Jurkat, Clone E6-1 (cell line): ENCODE measurements around the gene TEF.
A peak's percentile ranks its signal among the peaks of the same experiment; 100 is the strongest.
"Not testable (repeated sequence)": the region's sequence is repeated elsewhere in the genome, so short reads cannot be mapped to it uniquely, and the experiment has no call there.

Experiments used
- DNase-seq: peaks from one replicate; pipeline ENCODE4 v3.0.0-alpha.2; 2011; ENCODE audit warnings: low read depth, low spot score
- H3K4me3 ChIP-seq: 2 replicates; pipeline ENCODE4 v1.5.1; 2011; ENCODE audit warnings: mild to moderate bottlenecking, low read length, control low read depth, moderate library complexity

Gene TEF

DNA sequence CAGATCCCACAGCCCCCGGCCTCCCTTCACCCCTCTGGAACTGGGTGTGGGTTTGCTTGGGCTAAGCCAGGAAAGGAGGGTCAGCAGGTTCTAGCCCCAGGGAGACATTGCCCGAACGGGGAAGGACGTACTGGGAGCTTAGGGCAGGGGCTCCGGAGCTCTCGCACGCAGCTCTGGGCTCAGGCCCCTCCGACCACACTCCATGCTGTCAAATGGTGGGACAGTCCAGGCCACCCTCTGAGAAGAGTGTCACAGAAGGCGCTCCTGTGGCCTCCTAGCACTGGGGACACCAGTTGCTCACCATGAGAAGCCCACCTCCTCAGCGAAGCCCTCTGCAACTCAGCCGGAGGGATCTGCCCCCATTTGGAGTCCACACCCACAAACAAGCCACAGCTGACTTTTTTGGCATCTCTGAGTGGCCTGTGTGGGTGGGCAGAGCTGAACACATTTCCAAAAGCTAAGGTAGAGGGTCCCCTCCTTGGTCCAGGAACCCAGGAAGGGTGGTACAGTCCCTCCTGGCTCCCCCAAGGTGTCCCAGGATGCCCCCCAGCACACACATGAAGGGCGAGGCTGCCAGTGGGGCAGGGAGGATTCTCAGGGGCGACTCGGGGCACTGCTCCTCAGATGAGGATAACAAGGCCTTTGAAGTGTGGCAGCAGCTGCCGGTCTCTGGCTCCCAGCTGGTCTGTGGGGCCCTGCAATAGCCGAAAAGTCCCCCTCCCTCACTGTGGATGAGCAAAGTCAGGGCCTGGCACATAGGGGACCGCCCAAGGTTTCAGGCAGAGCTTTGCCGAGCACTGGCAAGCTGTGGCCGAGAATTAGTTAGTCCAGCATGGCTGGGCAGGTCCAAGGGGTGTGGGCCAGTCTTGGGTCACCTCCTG, 13.0 kb upstream of the TEF start:
- no peak for DNase-seq

DNA sequence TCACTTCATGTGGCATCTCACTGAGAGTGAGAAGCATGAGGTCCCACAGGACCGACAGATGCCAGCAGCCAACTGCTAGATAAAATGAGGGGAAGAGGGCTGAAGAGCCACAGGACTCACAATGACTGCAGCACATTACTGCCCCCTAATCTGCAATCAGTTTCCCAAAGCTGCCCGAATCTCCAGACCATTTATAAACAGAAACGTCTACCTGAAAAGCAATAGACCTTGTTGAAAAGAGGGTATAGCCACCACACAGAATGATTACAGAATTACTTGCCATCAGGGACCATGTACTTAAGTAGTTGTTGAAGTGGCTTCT, 12.4 kb upstream of the TEF start:
- no peak overlapping the region for H3K4me3 ChIP-seq
- no peak for DNase-seq

More for the DNA sequence above, 13.0 kb upstream of the TEF start:
- no peak overlapping the region for H3K4me3 ChIP-seq

DNA sequence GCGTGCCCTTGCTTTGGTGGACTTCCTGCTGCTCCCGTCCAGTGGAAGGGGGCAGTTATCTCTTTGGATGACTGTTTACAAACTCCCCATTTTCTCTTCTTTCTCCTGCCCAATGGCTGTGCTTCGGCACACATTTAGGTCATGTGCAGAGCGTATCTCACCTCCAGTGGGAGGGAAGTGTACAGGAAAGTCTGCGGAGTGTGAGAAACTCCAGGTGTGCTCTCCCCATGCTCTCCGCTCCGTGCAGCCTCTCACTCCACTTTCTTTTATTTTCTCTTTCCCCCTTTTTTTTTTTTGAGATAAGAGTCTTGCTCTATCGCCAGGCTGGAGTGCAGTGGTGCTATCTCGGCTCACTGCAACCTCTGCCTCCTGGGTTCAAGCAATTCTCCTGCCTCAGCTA, 11.9 kb upstream of the TEF start:
- DNase-seq, result no peak
- no peak overlapping the region for H3K4me3 ChIP-seq

DNA sequence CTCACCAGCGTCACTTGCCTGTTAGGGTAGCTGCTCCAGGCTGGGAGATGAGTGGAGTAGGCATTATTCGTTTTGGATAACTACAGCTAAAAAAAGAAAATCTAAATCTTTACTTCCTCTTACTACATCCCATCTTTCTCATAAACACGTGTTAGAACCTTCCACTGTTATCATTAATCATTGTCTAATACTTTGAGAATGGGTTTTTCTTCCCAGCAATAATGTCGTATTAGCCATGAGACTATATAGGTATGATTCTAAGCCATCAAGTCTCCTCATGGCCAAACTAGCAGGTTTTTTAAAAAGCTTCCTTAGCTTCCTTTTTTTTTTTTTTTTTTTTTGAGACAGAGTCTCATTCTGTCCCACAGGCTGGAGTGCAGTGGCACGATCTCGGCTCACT, 3.9 kb upstream of the TEF start:
- no peak for DNase-seq
- no peak overlapping the region for H3K4me3 ChIP-seq

DNA sequence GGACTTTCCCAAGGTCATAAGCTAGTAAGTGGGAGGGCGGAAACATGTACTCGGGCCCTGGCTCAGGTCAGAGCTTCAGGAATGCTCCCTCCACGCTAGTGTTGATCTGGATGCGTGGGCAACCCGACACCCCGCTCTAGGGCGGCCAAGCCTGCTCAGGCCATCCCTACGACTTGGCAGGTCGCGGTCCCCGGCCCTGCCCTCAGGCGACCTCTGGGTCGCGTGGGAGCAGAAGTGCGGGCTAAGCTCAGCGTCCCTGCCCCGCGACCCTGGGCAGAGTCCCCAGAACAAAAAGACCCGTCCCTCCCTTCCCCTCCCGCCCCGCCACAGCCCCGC, 781 bp upstream of the TEF start:
- H3K4me3 ChIP-seq, result peak overlapping the region; percentile 46
- DNase-seq, result no peak

DNA sequence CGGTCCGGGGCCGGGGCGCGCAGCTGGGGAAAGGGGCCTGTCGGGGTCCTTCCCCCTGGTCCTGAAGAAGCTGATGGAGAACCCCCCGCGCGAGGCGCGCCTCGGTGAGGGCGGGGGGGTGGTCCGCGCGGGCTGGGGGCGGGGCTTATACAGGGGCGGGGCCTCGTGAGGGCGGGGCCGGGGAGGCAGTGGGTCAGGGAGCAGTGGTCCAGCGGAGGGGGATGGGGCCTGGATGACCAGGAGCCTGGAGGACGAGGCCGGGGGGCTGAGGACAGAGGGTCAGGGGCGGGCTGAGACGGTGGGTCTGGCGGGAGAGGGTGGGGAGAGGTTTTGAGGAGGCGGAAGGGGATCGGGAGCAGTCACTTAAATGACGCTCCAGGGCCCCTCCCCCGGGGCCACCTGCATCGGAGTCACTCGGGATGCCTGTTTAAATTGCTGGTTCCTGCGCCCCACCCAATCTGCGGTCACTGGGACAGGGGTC, 396 bp downstream of the TEF start:
- peak; percentile 38 for DNase-seq
- peak overlapping the region; percentile 55 for H3K4me3 ChIP-seq

DNA sequence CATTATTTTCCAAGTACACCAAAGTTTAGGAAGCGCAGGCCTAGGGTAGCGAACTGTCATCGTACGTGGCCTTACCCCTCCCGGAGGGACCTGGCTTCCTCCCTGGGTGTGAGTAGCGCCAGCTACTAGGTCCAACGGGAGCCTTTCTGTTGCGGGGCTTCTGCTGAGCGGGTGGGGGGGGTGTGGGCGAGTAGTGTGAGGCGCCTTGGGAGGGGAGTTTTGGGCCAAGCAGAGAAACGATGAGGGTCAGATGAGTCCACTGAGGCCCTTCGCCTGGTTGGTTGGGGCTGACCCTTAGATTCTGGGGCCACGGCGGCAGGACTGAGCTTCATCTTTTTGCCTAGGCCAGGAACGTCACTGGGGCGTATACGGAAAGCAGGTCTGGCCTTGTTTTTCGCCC, 868 bp downstream of the TEF start:
- H3K4me3 ChIP-seq, result peak overlapping the region; percentile 55
- DNase-seq, result no peak

DNA sequence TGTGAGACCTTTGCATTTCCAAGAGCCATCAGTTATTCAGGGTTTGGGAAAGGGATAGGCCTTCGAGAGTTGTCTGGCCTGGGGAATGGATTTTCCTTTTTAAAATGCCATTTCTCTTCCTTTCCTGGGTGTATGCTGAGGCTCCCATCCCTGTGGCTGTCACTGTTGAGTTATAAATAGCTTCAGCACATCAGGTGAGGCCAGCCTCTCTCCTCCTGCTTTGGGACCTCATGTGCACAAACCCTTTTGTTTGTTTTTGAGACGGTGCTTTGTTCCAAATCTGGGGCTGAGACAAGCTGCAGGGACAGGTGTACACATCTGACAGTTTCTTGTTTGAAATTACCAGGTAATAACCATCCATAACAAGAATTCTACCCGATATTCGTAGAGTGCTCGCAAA, 1.3 kb downstream of the TEF start:
- DNase-seq, result no peak
- no peak overlapping the region for H3K4me3 ChIP-seq

DNA sequence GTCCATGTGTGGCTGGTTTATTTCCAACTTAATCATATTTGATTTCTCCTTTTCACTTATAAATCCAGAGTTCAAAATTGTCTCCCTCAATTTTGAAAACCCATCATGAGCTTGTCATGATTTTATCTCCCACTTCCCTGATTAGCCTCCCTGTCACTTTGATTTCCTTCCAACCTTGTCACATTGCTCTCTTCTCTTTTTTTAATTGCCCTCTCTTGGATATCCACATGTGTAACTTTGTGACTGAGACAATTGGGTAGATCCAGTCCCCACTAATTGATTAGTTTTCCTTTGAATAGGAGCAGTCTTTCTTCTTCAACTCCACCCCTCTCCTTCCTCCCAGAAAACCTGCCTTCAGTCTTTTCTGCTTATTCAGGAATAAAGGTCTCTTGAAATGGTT, 2.4 kb downstream of the TEF start:
- no peak overlapping the region for H3K4me3 ChIP-seq
- DNase-seq, result no peak

DNA sequence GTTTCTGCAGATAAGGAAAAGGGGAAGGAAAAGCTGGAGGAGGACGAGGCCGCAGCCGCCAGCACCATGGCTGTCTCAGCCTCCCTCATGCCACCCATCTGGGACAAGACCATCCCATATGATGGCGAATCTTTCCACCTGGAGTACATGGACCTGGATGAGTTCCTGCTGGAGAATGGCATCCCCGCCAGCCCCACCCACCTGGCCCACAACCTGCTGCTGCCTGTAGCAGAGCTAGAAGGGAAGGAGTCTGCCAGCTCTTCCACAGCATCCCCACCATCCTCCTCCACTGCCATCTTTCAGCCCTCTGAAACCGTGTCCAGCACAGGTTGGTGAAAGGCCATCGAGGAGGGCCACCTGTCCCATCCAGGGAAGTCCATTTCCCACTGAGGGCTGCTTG, 5.6 kb downstream of the TEF start:
- H3K4me3 ChIP-seq, result no peak overlapping the region
- DNase-seq, result no peak

DNA sequence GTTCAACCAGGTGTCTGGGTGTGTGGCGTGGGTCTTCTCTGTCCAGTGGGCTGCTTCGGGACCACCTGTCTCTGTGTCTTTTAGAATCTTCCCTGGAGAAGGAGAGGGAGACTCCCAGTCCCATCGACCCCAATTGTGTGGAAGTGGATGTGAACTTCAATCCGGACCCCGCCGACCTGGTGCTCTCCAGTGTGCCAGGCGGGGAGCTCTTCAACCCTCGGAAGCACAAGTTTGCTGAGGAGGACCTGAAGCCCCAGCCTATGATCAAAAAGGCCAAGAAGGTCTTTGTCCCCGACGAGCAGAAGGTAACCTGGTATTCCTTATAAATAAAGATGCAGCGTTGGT, 12.2 kb downstream of the TEF start:
- no peak overlapping the region for H3K4me3 ChIP-seq
- no peak for DNase-seq

DNA sequence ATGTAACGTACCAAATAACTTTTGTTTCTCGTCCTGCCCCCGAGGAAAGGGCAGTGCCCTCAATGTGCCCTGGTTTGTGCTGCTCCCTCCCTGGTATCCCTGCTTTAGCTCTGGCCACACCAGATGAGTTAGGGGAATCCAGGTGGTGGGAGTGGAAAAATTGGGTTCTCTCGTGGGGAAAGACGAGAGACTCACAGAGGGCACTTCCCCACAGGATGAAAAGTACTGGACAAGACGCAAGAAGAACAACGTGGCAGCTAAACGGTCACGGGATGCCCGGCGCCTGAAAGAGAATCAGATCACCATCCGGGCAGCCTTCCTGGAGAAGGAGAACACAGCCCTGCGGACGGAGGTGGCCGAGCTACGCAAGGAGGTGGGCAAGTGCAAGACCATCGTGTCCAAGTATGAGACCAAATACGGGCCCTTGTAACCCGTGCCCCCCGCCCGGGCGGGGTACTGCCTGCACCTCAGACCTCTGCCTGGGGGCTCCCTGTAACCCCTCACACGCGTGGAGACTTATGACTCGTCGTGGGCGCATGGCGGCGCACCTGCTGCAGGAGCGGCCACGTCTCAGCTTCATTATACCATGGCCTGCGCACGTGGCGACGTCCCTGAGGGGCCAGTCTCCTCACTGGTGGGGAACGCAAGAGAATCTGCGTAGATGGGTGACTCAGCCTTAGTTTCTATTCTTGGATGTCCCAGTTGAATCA, 13.9 kb downstream of the TEF start:
- H3K4me3 ChIP-seq, result no peak overlapping the region
- DNase-seq, result no peak

DNA sequence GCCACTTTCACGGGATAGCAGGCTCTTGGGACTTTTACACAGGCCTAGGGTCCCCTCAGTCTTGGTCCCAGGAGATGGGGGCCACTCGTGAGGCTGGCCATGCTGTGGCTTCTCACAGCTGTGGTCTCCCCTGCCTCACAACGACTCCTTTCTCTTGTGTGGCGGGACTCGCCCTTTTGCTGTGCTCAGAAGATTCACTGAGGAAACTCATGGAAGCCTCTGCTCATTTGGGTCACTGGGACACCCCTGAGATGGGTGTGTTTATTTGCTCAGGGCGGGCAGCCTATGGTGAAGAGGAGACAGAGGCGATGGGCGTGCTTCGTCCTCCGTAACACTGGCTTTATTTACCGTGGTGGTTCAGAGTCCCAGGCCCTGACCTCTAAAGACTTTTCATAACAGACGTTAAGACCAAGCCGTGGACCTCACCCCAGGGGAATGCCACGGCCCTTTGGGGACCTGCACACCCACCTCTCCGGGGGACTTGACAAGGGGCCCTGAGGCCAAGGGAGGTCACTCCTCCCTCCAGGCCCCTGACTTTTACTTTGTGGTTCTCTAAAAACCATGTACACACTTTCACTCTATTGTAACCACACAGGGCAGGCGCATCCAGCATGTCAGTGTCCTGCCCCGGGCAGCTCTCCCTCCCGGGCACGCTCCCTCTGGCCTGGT, 15.5 kb downstream of the TEF start:
- DNase-seq, result no peak
- H3K4me3 ChIP-seq, result no peak overlapping the region

DNA sequence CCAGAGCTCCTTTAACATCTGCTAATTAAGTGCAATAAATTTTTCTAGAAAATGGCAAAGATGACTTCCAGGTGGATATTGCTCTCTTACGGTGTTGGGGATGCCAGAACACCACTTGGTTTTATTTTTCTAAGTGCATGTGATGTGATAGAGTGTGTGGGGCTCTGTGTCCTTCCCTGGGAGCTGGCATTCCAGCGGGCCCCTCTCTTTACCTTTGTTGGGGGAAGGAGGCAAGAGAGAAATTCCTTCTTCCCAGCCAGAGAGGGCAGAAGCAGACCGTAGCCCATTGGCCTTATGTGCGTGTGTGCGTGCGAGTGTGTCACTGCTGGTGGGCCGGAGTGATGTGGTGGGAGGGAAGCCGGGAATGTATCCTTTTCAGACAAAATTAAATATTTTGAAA, 17.2 kb downstream of the TEF start:
- DNase-seq, result no peak
- no peak overlapping the region for H3K4me3 ChIP-seq

DNA sequence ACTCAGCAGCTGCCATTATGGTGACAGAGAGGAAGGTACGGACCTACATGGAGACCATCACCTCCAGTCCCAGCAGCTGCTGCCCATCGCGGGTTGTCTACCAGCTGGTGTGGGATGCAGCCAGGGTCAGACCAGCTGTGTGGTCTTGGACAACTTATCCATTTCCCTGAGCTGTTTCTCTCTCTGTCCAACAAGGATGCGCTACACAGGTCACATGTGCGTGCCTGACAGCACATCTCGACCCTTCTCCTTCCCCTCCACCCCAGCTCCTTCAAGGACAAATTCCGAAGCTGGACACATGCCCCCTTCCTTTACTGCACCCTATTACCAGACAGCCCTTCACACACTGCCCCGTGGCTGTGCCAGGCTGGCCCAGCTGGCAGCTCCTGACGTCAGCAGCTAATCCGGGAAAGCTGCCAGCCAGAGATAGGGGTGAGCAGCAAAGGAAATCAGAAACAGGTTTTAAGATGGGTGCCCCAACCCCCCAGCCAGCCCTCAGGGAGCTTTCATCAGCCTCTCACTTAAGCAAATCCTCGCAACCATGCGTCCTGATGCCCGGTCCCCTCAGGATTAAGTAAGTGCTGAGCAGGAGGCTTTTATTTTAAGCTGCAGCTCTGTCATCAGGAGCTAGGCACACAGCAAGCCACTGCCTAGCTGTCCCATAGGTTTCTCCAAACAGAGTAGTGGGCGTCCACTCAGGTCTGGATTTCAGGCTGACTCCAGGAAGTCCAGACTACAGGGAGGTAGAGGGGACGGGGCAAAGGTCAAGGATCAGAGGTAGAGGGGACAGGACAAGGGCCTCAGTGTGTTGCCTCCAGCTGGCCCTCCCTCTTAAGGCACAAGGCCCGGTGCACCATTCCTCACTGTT, 20.3 kb downstream of the TEF start:
- no peak overlapping the region for H3K4me3 ChIP-seq
- peak; percentile 44 for DNase-seq

DNA sequence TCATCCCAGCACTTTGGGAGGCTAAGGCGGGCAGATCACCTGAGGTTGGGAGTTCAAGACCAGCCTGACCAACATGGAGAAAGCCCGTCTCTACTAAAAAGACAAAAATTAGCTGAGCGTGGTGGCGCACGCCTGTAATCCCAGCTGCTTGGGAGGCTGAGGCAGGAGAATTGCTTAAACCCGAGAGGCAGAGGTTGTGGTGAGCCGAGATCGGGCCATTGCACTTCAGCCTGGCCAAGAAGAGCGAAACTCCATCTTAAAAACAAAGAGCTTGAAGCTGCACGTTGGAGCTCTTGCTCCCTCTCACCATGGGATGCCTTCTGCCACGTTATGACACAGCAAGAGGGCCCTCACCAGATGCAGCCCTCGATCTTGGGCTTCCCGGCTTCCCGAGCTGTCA, 21.1 kb downstream of the TEF start:
- H3K4me3 ChIP-seq, DNase-seq: not testable (repeated sequence)

DNA sequence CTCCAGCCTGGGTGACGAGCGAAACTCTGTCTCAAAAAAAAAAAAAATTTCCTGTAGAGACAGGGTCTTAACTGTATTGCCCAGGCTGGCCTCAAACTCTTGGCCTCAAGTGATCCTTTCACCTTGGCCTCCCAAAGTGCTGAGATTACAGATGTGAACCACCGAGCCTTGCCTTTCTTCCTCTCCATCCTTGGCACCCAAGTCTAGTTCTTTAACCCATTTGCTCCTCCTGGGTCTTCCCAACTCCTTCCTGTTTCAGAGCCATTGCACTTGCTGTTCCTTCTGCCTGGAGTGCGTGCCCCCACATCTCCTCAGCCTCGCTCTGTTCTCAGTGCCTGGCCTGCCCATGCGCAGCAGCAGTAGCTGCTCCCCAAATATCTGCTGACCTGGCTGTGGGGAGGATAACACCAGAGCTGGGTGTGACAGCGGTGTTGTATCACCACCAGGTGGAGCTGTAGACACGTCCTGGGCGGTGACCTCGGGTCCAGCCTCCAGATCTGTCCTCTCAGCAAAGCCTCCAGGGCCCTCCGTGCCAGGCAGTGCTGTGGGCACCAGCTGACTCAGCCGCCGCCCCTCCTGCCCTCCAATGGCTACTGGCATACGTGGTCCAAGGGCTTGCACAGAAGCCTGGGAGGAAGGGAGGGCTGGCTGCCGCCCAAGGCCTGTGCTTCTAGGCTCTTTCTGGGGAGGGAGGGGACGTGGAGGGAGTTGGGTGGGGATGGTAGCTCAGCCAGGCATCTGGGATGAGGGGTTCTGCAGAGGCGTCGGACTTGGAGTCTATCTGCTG, 22.0 kb downstream of the TEF start:
- H3K4me3 ChIP-seq, result no peak overlapping the region
- peak; percentile 74 for DNase-seq

DNA sequence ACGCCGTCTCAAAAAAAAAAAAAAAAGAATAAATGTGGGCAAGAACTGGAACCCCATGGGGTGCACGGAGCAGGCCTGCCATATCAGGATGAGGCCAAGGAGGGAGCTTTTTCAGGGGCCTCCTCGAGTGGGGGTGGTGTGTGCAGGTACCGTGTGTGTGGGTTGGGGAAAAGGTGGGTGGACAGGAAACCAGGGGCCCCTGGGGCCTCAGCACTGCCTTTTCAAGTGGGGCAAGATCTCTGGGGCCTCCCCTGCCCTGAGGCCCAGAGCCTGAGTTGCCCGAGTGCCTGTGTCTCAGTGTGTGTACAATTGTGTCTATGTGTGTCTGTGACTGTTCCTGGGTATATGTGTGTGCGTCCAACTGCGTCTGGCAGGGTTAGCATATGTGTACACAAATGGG, 23.8 kb downstream of the TEF start:
- DNase-seq, result no peak
- no peak overlapping the region for H3K4me3 ChIP-seq

DNA sequence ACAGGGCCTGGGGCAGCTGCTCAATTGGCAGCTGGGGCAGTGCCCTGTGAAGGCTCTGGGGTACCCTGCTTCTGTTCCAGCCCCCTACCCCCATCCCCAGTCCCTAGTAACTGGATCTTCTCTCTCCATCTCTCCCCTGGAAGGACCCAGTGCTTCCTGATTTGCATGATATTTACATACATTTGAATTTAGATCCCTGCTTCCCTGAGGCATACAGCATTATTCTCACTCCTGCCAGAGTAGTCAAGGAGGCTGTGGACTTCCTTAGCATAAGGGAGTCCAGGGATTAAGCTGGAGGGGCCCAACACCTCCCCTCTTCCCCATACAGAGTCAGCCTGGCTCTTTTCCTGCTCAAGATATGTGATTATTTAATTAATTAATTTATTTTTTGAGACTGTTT, 24.7 kb downstream of the TEF start:
- DNase-seq, result no peak
- no peak overlapping the region for H3K4me3 ChIP-seq
